K562 (cell line): ENCODE data around the gene NKIRAS1. TPM values are rescaled to one million over a fixed set of nuclear protein-coding genes. Genes with fewer than 3 reads are reported as not detected.
A peak's percentile ranks its signal among the peaks of the same experiment; 100 is the strongest.

Source experiments
- BRF2 ChIP-seq: IDR thresholded peaks from 3 replicates; pipeline ENCODE4 v1.6.1; 2011; ENCODE audit warnings: borderline replicate concordance, mild to moderate bottlenecking; ENCODE audit not compliant: insufficient read length, insufficient read depth
- C11orf30 ChIP-seq: fragments of 450-650 bp; IDR thresholded peaks from 2 replicates; pipeline ENCODE4 v1.6.1; 2016; ENCODE audit warnings: low read depth, mild to moderate bottlenecking
- CHD2 ChIP-seq: IDR thresholded peaks from 2 replicates; pipeline ENCODE4 v1.6.1; 2011; ENCODE audit warnings: low read depth, low read length
- CREM ChIP-seq: IDR thresholded peaks from 2 replicates; pipeline ENCODE4 v1.6.1; 2014; ENCODE audit warnings: antibody characterized with exemption, low read depth
- MITF ChIP-seq: IDR thresholded peaks from 2 replicates; pipeline ENCODE4 v1.6.1; 2014; ENCODE audit warnings: antibody characterized with exemption
- MTA1 ChIP-seq: fragments of 450-650 bp; IDR thresholded peaks from 2 replicates; pipeline ENCODE4 v1.6.1; 2017; ENCODE audit warnings: borderline replicate concordance
- NFE2 ChIP-seq: IDR thresholded peaks from 2 replicates; pipeline ENCODE4 v1.6.1; 2014; ENCODE audit warnings: antibody characterized with exemption, low read depth
- NR2F6 ChIP-seq: fragments of 450-650 bp; formaldehyde crosslinking; IDR thresholded peaks from 2 replicates; pipeline ENCODE4 v1.4.0; 2020; ENCODE audit warnings: mild to moderate bottlenecking
- NR4A1 ChIP-seq, 2 experiments: fragments of 250-450 bp in 1 of 2; fragments of 450-650 bp in 1 of 2; sonication (Bioruptor Pico) in 1 of 2; IDR thresholded peaks; 2 replicates each; pipeline versions ENCODE4 v1.4.0 to v1.6.1; 2016 to 2020; ENCODE audit warnings: mild to moderate bottlenecking in 2 of 2, missing compliant biosample characterization in 1 of 2, missing genetic modification characterization in 1 of 2, moderate library complexity in 1 of 2
- PKNOX1 ChIP-seq: fragments of 450-650 bp; IDR thresholded peaks from 2 replicates; pipeline ENCODE4 v1.6.1; 2016
- RBM34 ChIP-seq: fragments of 200-400 bp; formaldehyde crosslinking; IDR thresholded peaks from 2 replicates; pipeline ENCODE4 v1.6.1; 2018; ENCODE audit warnings: low read length, borderline replicate concordance; ENCODE audit not compliant: insufficient read depth
- RNF219 ChIP-seq: fragments of 250-450 bp; sonication (Bioruptor Pico); IDR thresholded peaks from 2 replicates; pipeline ENCODE4 v1.5.0; 2022; ENCODE audit warnings: mild to moderate bottlenecking
- SNAPC5 ChIP-seq: fragments of 250-450 bp; sonication (Bioruptor Pico); IDR thresholded peaks from 2 replicates; pipeline ENCODE4 v1.8.0; 2021; ENCODE audit warnings: moderate library complexity, mild to moderate bottlenecking, inconsistent platforms
- TBL1XR1 ChIP-seq, 2 experiments: IDR thresholded peaks; 2 replicates each; pipeline ENCODE4 v1.6.1; 2012; ENCODE audit warnings: improper control_type of control experiment in 2 of 2, low read length in 2 of 2, mild to moderate bottlenecking in 1 of 2
- ZFP1 ChIP-seq: fragments of 450-650 bp; formaldehyde crosslinking; IDR thresholded peaks from 2 replicates; pipeline ENCODE4 v1.4.0; 2020; ENCODE audit warnings: mild to moderate bottlenecking, mixed read lengths
- ZNF12 ChIP-seq: sonication (generic); formaldehyde crosslinking; IDR thresholded peaks from 2 replicates; pipeline ENCODE4 v1.4.0; 2020; ENCODE audit warnings: mild to moderate bottlenecking, missing genetic modification reagents
- ZNF408 ChIP-seq: fragments of 250-450 bp; sonication (Bioruptor Pico); IDR thresholded peaks from 2 replicates; pipeline ENCODE4 v1.4.0; 2020; ENCODE audit warnings: low read depth, mild to moderate bottlenecking, moderate library complexity
- polyA plus RNA-seq, 8 experiments: library from polyadenylated mRNA; depleted of rRNA in 4 of 8; stranded (reverse) in 5 of 8; unstranded in 3 of 8; fragments of >200 nt; fragmentation: Nextera tagmentation in 2 of 8; fragmentation: Illumina TruSeq in 1 of 8; extraction: Ambion mirVana in 2 of 8; extraction: Trizol in 1 of 8; gene quantifications; 2 replicates each; pipeline versions ENCODE4 v1.2.1 to v1.2.3, GENCODE V29; 2011 to 2014; ENCODE audit warnings: inconsistent platforms in 1 of 8, missing spikeins in 1 of 8
- total RNA-seq, 7 experiments: library from RNA; depleted of rRNA in 6 of 7; stranded (reverse); fragments of >200 nt in 6 of 7; fragmentation: Illumina TruSeq in 2 of 7; extraction: Trizol in 2 of 7; gene quantifications; 2 replicates each; pipeline versions ENCODE4 v1.2.1 to v1.2.3, GENCODE V29; 2011 to 2021; ENCODE audit warnings: low replicate concordance in 1 of 7
- TF ChIP-seq, protein P1 (sequence below), 3 experiments: fragments of 200-800 bp in 1 of 3; sonication (Bioruptor generic) in 1 of 3; sonication (generic) in 1 of 3; formaldehyde crosslinking in 1 of 3; IDR thresholded peaks; 2 replicates each; pipeline versions ENCODE4 v1.6.1 to v1.8.0; 2016 to 2022; ENCODE audit warnings: mild to moderate bottlenecking in 2 of 3, missing compliant biosample characterization in 2 of 3, missing genetic modification characterization in 2 of 3, missing genetic modification reagents in 1 of 3

The NKIRAS1 gene
- total and polyA plus RNA-seq, 9 of the 15 experiments (the other 6 are each of a cell fraction or from before 2014, with no cell fraction given): 5.1 to 10.3 (median 6.3) TPM

DNA sequence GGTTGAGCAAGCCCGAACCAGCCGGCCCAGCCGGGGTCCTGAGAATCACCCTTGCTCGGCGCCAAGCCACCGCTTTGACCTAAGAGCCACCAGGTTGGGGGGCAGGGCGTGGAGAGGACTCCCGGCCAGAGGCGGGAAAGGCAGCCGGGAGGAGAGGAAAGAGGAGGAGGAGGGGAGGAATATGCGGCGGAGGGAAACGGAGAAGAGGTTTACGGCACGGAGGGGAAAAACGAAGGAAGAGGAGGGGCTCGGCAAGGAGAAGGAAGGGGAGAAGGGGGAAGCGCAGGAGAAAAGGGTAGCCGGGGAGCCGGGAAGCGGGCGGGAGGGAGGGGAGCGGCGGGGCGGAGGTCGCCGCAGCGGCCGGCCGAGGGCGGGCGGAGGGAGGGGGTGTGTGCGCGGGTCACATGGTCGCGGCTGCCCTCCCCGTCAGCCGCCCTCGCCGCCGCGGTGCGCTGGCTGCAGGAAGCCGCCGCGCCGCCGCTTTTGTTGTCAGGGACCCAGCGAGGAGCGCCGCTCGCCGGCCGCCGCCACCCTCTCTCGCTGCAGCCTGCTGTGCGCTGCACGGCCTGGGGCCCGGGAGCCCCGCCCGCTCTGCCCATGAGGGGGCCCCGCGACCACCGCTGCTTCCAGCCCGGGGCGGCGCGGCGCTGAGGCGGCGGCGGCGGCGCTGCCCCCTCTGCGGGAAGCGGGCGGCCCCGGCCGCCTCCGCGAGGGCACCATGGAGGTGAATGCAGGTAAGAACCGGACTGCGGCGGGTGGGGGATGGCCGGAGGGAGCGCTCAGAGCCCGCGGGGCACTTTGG, 28.3 kb upstream of the NKIRAS1 start, which contains the start of gene NR1D2 (continued):
- TF ChIP-seq NR4A1 (CRISPR knock-in tag; IDR thresholded peaks at IDR 0.05): no peak
- no peak for TF ChIP-seq NR4A1 (tag; IDR thresholded peaks at IDR 0.05)
- no peak for TF ChIP-seq NFE2
- TF ChIP-seq ZFP1: no peak
- TF ChIP-seq, protein P1, sequence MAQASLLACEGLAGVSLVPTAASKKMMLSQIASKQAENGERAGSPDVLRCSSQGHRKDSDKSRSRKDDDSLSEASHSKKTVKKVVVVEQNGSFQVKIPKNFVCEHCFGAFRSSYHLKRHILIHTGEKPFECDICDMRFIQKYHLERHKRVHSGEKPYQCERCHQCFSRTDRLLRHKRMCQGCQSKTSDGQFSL (CRISPR knock-in tag; IDR thresholded peaks at IDR 0.05): no peak; the same call in 1 of the 2 replicates
- TF ChIP-seq, protein P1 (tag; IDR thresholded peaks at IDR 0.05): no peak
- no peak for TF ChIP-seq RNF219 (CRISPR knock-in tag)
- TF ChIP-seq MTA1: peak; percentile 59; the same call in 1 of the 2 replicates
- no peak for TF ChIP-seq NR2F6 (CRISPR knock-in tag)
- no peak for TF ChIP-seq ZNF408 (CRISPR knock-in tag)
- TF ChIP-seq MITF: peak; percentile 56; the same call in 1 of the 2 replicates
- no peak for TF ChIP-seq RBM34
- TF ChIP-seq SNAPC5: no peak
- no peak for TF ChIP-seq ZNF12 (CRISPR knock-in tag)
- no peak for TF ChIP-seq PKNOX1
- no peak for TF ChIP-seq C11orf30
- no peak for TF ChIP-seq TBL1XR1 (IDR thresholded peaks at IDR 0.05; ENCODE audit: low read length in 2 of 2)
- TF ChIP-seq BRF2: no peak
- TF ChIP-seq CHD2: no peak
- TF ChIP-seq CREM: 0 out of 2 replicates have a peak, but pooled peaks have one; percentile 51
